Measurements from ENCODE around the gene ACVR1B. TPM values are rescaled to one million over a fixed set of nuclear protein-coding genes. Genes with fewer than 3 reads are reported as not detected.

The ACVR1B gene
- total RNA-seq, 2 experiments from 2014 or later: 7.5 to 8.6 TPM

DNA sequence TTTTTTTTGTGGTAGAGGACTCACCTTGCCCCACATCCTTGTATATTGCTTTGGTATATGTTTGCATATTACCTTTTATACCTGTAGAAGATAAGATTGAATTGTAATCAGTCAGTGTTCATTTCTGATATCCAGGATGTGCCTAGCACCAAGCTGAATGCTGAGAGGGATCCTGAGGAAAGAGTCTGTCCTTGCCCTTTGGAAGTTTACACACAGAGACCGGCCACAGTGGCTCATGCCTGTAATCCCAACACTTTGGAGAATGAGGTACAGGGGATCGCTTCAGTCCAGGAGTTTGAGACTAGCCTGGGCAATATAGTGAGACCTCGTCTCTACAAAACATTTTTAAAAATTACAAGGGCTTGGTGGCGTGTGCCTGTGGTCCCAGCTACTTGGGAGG, 8.4 kb downstream of the ACVR1B start:
- DNase-seq (no peak), ATAC-seq (no peak)
- intact Hi-C loops (cut with micrococcal nuclease): no loop called here
- Mint-ChIP-seq H3K27ac (no peak overlapping the region), H3K4me3 (no peak overlapping the region), H3K36me3 (ENCODE audit: low read depth) (peaks cover 7% of the 10 kb centered on the region), H3K9me3 (no peaks in the 10 kb centered on the region), H3K27me3 (no peaks in the 10 kb centered on the region), H3K4me1 (ENCODE audit: low read depth) (peaks cover 35% of the 10 kb centered on the region)
- ChIA-PET CTCF (interaction anchor here (1.0 to 1.4 kb wide), 2 partner anchors 15 to 21 kb away, joined by 4 to 5 read pairs; no protein-coding TSS in a partner anchor), POLR2A (no interaction called here)
- TF ChIP-seq, protein P1, sequence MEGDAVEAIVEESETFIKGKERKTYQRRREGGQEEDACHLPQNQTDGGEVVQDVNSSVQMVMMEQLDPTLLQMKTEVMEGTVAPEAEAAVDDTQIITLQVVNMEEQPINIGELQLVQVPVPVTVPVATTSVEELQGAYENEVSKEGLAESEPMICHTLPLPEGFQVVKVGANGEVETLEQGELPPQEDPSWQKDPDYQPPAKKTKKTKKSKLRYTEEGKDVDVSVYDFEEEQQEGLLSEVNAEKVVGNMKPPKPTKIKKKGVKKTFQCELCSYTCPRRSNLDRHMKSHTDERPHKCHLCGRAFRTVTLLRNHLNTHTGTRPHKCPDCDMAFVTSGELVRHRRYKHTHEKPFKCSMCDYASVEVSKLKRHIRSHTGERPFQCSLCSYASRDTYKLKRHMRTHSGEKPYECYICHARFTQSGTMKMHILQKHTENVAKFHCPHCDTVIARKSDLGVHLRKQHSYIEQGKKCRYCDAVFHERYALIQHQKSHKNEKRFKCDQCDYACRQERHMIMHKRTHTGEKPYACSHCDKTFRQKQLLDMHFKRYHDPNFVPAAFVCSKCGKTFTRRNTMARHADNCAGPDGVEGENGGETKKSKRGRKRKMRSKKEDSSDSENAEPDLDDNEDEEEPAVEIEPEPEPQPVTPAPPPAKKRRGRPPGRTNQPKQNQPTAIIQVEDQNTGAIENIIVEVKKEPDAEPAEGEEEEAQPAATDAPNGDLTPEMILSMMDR (IDR thresholded peaks at IDR 0.05): no peak

DNA sequence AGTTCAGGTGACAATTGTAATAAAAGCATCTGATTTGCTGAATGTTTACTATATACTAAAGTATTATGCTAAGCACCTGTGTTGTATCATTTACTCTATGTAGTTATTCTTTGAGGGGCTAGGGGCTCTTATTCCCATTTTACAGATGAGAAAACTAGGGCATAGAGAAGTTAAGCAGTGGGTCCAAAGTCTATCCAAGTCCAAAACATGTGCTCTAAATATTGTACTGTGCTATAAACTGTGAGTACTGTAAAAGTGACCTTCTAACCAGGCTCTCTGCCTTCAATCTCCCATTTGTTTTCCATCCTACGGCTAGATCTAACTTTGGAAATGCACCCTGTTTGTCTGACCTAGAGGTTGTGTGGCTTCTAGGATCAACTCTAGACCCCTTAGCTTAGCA, 9.0 kb downstream of the ACVR1B start:
- no peak for ATAC-seq
- intact Hi-C loops (cut with micrococcal nuclease): no loop called here
- POLR2A ChIA-PET: no interaction called here
- DNase-seq: no peak
- TF ChIP-seq, protein P1 (IDR thresholded peaks at IDR 0.05): no peak
- Mint-ChIP-seq H3K36me3 (ENCODE audit: low read depth) (peaks cover 7% of the 10 kb centered on the region), H3K4me3 (no peak overlapping the region), H3K27me3 (no peaks in the 10 kb centered on the region), H3K27ac (no peak overlapping the region), H3K4me1 (ENCODE audit: low read depth) (peaks cover 30% of the 10 kb centered on the region), H3K9me3 (no peaks in the 10 kb centered on the region)
- CTCF ChIA-PET: interaction anchor here (1.0 to 2.6 kb wide), 2 partner anchors 10 to 20 kb away, joined by 4 to 23 read pairs; no protein-coding TSS in a partner anchor

DNA sequence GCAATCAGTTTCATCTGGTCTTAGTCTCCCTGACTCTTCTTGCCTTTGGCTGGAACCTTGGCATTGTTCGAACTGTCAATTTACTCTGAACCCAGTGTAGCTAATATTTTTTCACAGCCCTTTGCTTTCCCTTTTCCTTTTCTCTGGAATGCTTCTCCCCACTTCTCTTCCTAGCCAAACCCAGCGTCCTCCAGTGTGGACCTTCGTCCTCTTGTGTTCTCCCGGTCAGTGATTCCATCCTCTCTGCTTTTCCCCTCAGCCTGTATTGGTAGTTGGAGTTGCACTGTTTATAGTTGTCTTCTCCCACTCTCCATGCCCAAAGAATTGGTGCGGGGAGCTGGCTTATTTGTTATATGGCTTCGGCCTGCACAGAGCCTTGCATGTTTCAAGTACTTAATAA, 9.4 kb downstream of the ACVR1B start:
- intact Hi-C loops (cut with micrococcal nuclease): no loop called here
- peaks cover 26% of the 10 kb centered on the region for H3K4me1 Mint-ChIP-seq (ENCODE audit: low read depth)
- H3K4me3 Mint-ChIP-seq: no peak overlapping the region
- ChIA-PET CTCF (interaction anchor here (1.0 to 2.6 kb wide), 2 partner anchors 10 to 20 kb away, joined by 4 to 23 read pairs; no protein-coding TSS in a partner anchor), POLR2A (no interaction called here)
- H3K27ac Mint-ChIP-seq: no peak overlapping the region
- DNase-seq: no peak
- ATAC-seq: no peak
- H3K9me3 Mint-ChIP-seq: no peaks in the 10 kb centered on the region
- H3K36me3 Mint-ChIP-seq (ENCODE audit: low read depth): peaks cover 7% of the 10 kb centered on the region
- no peaks in the 10 kb centered on the region for H3K27me3 Mint-ChIP-seq
- TF ChIP-seq, protein P1 (IDR thresholded peaks at IDR 0.05): no peak

DNA sequence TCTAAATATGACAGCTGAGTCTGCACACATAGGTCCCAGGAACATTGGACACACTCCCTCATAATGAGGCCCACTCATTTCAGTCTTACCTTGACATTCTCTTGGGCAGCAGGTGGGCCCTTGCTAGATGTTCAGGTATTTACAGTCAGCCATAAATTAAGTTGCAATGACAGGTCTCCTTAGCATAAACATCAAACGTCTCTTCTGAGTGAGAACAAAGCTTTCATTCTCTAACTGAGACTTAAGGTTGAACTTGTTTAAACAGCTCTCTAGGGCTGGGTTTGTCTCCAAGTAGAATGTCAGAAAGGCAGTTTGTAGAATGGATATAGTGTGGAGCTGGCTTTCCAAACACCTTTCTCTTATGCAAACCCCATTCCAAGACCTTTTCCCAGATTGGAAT, 10.3 kb downstream of the ACVR1B start:
- H3K27me3 Mint-ChIP-seq: no peaks in the 10 kb centered on the region
- no peak for ATAC-seq
- no peak overlapping the region for H3K4me3 Mint-ChIP-seq
- intact Hi-C loops (cut with micrococcal nuclease): no loop called here
- no peaks in the 10 kb centered on the region for H3K9me3 Mint-ChIP-seq
- POLR2A ChIA-PET: interaction anchor here (1.4 kb wide), 1 partner anchor 10 kb away, joined by 4 read pairs; the partner anchor contains the start of gene ACVR1B
- CTCF ChIA-PET: interaction anchor here (1.1 to 2.6 kb wide), 4 partner anchors 9 to 160 kb away, joined by 3 to 23 read pairs (median 6); partner anchors contain the start of gene ACVR1B
- no peak for DNase-seq
- TF ChIP-seq, protein P1 (IDR thresholded peaks at IDR 0.05): no peak
- no peak overlapping the region for H3K27ac Mint-ChIP-seq
- H3K4me1 Mint-ChIP-seq (ENCODE audit: low read depth): peaks cover 23% of the 10 kb centered on the region
- peaks cover 7% of the 10 kb centered on the region for H3K36me3 Mint-ChIP-seq (ENCODE audit: low read depth)

DNA sequence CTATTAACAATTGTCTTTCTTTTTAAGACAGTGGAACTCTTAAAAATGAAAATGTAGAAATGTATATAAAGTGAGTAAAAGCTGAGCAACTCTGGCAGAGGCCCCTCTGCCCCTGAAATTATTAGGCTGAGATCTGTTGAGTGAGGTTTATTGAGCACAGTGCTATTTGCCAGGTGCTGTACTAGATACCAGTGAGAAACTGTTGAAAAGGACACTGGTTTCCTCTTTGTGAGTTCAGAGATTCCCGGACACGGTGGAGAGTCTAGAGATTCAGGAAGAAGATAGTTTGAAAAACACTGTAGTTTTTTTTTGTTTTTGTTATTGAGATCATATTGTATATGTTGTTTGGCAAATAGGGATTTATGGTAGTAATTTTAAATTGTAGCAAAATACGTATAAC, 11.2 kb downstream of the ACVR1B start:
- intact Hi-C loops (cut with micrococcal nuclease): no loop called here
- DNase-seq (no peak), ATAC-seq (no peak)
- POLR2A ChIA-PET: interaction anchor here (1.4 kb wide), 1 partner anchor 11 kb away, joined by 4 read pairs; the partner anchor contains the start of gene ACVR1B
- TF ChIP-seq, protein P1 (IDR thresholded peaks at IDR 0.05): no peak
- Mint-ChIP-seq H3K36me3 (ENCODE audit: low read depth) (peaks cover 7% of the 10 kb centered on the region), H3K9me3 (no peaks in the 10 kb centered on the region), H3K27me3 (no peaks in the 10 kb centered on the region), H3K27ac (no peak overlapping the region), H3K4me1 (ENCODE audit: low read depth) (peaks cover 21% of the 10 kb centered on the region), H3K4me3 (no peak overlapping the region)
- CTCF ChIA-PET: interaction anchor here (1.3 to 2.6 kb wide), 4 partner anchors 8 to 63 kb away, joined by 3 to 23 read pairs (median 6); partner anchors contain the start of gene ACVR1B

Data from activated CD8-positive, alpha-beta T cell treated with anti-CD3 and anti-CD28 coated beads for 36 hours (primary cell).